Type B pancreatic cell (in vitro differentiated cells): Measurements from ENCODE around the gene CNN1. TPM values are rescaled to one million over a fixed set of nuclear protein-coding genes. Genes with fewer than 3 reads are reported as not detected.
"Not testable (repeated sequence)": the region's sequence is repeated elsewhere in the genome, so short reads cannot be mapped to it uniquely, and the experiment has no call there.

Source experiments
- DNase-seq: peaks from one replicate; pipeline ENCODE4 v3.0.0; 2021; ENCODE audit warnings: mixed read lengths; ENCODE audit not compliant: unreplicated experiment; ENCODE audit errors: extremely low spot score
- H3K27ac Mint-ChIP-seq: 2 replicates; pipeline ENCODE4 v1.8.0; 2021; ENCODE audit warnings: mild to moderate bottlenecking, mixed read lengths
- H3K27me3 Mint-ChIP-seq: 2 replicates; pipeline ENCODE4 v1.8.0; 2021; ENCODE audit warnings: mixed read lengths
- H3K36me3 Mint-ChIP-seq: 2 replicates; pipeline ENCODE4 v1.8.0; 2021; ENCODE audit warnings: mixed read lengths
- H3K4me1 Mint-ChIP-seq: one replicate; pipeline ENCODE4 v1.8.0; 2021; ENCODE audit warnings: mixed read lengths; ENCODE audit not compliant: unreplicated experiment
- H3K4me3 Mint-ChIP-seq: 2 replicates; pipeline ENCODE4 v1.8.0; 2021; ENCODE audit warnings: mild to moderate bottlenecking, mixed read lengths
- H3K9me3 Mint-ChIP-seq: 2 replicates; pipeline ENCODE4 v1.8.0; 2021; ENCODE audit warnings: mixed read lengths
- CTCF ChIP-seq: fragments of 200-600 bp; sonication (generic); conservative IDR thresholded peaks from 2 replicates; pipeline ENCODE4 v1.5.0; 2021; ENCODE audit warnings: antibody characterized with exemption, mild to moderate bottlenecking
- microRNA-seq: library from miRNA; unstranded; fragments of <30 nt; microRNA quantifications from one replicate; pipeline ENCODE4, GENCODE V29; 2020
- total RNA-seq: library from RNA; stranded (reverse); gene quantifications from 2 replicates; pipeline ENCODE4 v1.2.1, GENCODE V29; 2021; ENCODE audit warnings: low replicate concordance

The CNN1 gene
- total RNA-seq, 1 donor from 2014 or later: 7.9 TPM

GRCh38 chr19:11597202-11598102 lies 58.8 kb downstream of the CNN1 start, which contains the start of gene ZNF627:
Gene ZNF627, plus strand, starts transcription at chr19:11597483. Its CDS starts 145 bp downstream, at chr19:11597628.
- peaks cover 32% of the 10 kb centered on the region for H3K36me3 Mint-ChIP-seq
- H3K9me3 Mint-ChIP-seq: peaks cover 9% of the 10 kb centered on the region
- H3K4me1 Mint-ChIP-seq: peaks cover 13% of the 10 kb centered on the region
- no peaks in the 10 kb centered on the region for H3K27me3 Mint-ChIP-seq
- DNase-seq: peak; percentile 98
- H3K4me3 Mint-ChIP-seq: peak within 1 kb of the TSS; percentile 97
- peak; percentile 50 for TF ChIP-seq CTCF
- H3K27ac Mint-ChIP-seq: peak within 1 kb of the TSS; percentile 96

- DNase-seq: no peak
- H3K4me1 Mint-ChIP-seq: peaks cover 13% of the 10 kb centered on the region
- H3K27ac Mint-ChIP-seq: peak overlapping the region; percentile 96
Measured at GRCh38 chr19:11598103-11598483, 59.4 kb downstream of the CNN1 start.

GRCh38 chr19:11598746-11599145 lies 60.1 kb downstream of the CNN1 start:
- Mint-ChIP-seq H3K27me3 (no peaks in the 10 kb centered on the region), H3K27ac (peak overlapping the region; percentile 96), H3K4me1 (peaks cover 13% of the 10 kb centered on the region), H3K9me3 (peaks cover 16% of the 10 kb centered on the region), H3K4me3 (peak overlapping the region; percentile 97), H3K36me3 (peaks cover 41% of the 10 kb centered on the region)
- DNase-seq: no peak
- TF ChIP-seq CTCF: no peak

More at GRCh38 chr19:11598103-11598483, 59.4 kb downstream of the CNN1 start:
- Mint-ChIP-seq H3K9me3 (peaks cover 15% of the 10 kb centered on the region), H3K36me3 (peaks cover 38% of the 10 kb centered on the region), H3K4me3 (peak overlapping the region; percentile 97), H3K27me3 (no peaks in the 10 kb centered on the region)
- no peak for TF ChIP-seq CTCF

- not testable (repeated sequence) for H3K27me3 Mint-ChIP-seq, DNase-seq, H3K27ac Mint-ChIP-seq
- H3K9me3 Mint-ChIP-seq: peaks cover 19% of the 10 kb centered on the region
- H3K4me3 Mint-ChIP-seq: peak overlapping the region; percentile 97
- peaks cover 49% of the 10 kb centered on the region for H3K36me3 Mint-ChIP-seq
- peaks cover 13% of the 10 kb centered on the region for H3K4me1 Mint-ChIP-seq
Measured at GRCh38 chr19:11599704-11600103, 61.1 kb downstream of the CNN1 start.

Small RNA genes lying within 50 kb of the gene (microRNA-seq; reads per million reads assigned to microRNA genes)
- not detected for gene MIR7974

Other genes starting within 250 kb of the CNN1 start
- gene TSPAN16, start 242.7 kb upstream of the CNN1 start, total RNA-seq: not detected in 2 replicates
- gene RAB3D, start 199.2 kb upstream of the CNN1 start, total RNA-seq: 45.3 and 77.5 TPM in 2 replicates
- gene TMEM205, start 192.6 kb upstream of the CNN1 start, total RNA-seq: 58.6 and 68.3 TPM in 2 replicates
- 9.6 and 12.1 TPM in 2 replicates for gene CCDC159, start 192.3 kb upstream of the CNN1 start, total RNA-seq
- 11.1 and 15.9 TPM in 2 replicates for gene PLPPR2, start 183.4 kb upstream of the CNN1 start, total RNA-seq
- gene SWSAP1, start 164.2 kb upstream of the CNN1 start, total RNA-seq: 2.7 and 4.3 TPM in 2 replicates
- 9.2 and 11.4 TPM in 2 replicates for gene EPOR, start 154.5 kb upstream of the CNN1 start, total RNA-seq
- gene RGL3, start 119.5 kb upstream of the CNN1 start, total RNA-seq: 44.8 and 49.6 TPM in 2 replicates
- gene ODAD3, start 103.7 kb upstream of the CNN1 start, total RNA-seq: 1.0 and 2.2 TPM in 2 replicates
- gene PRKCSH, start 103.2 kb upstream of the CNN1 start, total RNA-seq: 342 and 403 TPM in 2 replicates
- 1.7 and 3.3 TPM in 2 replicates for gene ELAVL3, start 57.8 kb upstream of the CNN1 start, total RNA-seq
- gene ZNF653, start 33.0 kb upstream of the CNN1 start, total RNA-seq: 11.5 and 13.4 TPM in 2 replicates
- gene ECSIT, start 9.7 kb upstream of the CNN1 start, total RNA-seq: 40.8 and 42.1 TPM in 2 replicates
- gene ELOF1, start 20.4 kb downstream of the CNN1 start, total RNA-seq: 51.3 and 57.1 TPM in 2 replicates
- gene ACP5, start 38.8 kb downstream of the CNN1 start, total RNA-seq: 3.2 and 6.0 TPM in 2 replicates
- 21.6 and 26.1 TPM in 2 replicates for gene ZNF627, start 58.6 kb downstream of the CNN1 start, total RNA-seq
- gene ZNF823, start 200.1 kb downstream of the CNN1 start, total RNA-seq: 11.5 and 17.8 TPM in 2 replicates
- 4.1 and 6.3 TPM in 2 replicates for gene ZNF441, start 228.1 kb downstream of the CNN1 start, total RNA-seq